Breast epithelium (tissue), 4 donors: ENCODE data around the gene ACCSL. TPM values are rescaled to one million over a fixed set of nuclear protein-coding genes. Genes with fewer than 3 reads are reported as not detected.

Experiments
- DNase-seq, 2 donors: peaks; one replicate each; pipeline ENCODE4 v3.0.0-alpha.2; 2019; ENCODE audit warnings: low spot score in 2 of 2
- H3K27ac ChIP-seq, 2 donors: fragments of 200-600 bp; sonication (generic) in 1 of 2; one replicate each; pipeline ENCODE4 v1.5.1; 2016 to 2019; ENCODE audit warnings: mild to moderate bottlenecking in 1 of 2
- H3K27me3 ChIP-seq, 2 donors: fragments of 200-600 bp; sonication (generic) in 1 of 2; one replicate each; pipeline versions ENCODE4 v1.5.1 to v1.6.0; 2017 to 2019; ENCODE audit warnings: control low read depth in 1 of 2, mild to moderate bottlenecking in 1 of 2
- H3K36me3 ChIP-seq: fragments of 200-600 bp; one replicate; pipeline ENCODE4 v1.5.1; 2019
- H3K4me1 ChIP-seq, 2 donors: fragments of 200-600 bp; sonication (generic); one replicate each; pipeline ENCODE4 v1.5.1; 2016 to 2019; ENCODE audit warnings: control low read depth in 1 of 2
- H3K4me3 ChIP-seq, 3 donors: fragments of 200-600 bp; sonication (generic); 1 replicate in 2 of 3; 2 replicates in 1 of 3; pipeline ENCODE4 v1.5.1; 2016 to 2019; ENCODE audit warnings: mild to moderate bottlenecking in 3 of 3, moderate library complexity in 2 of 3
- H3K9me3 ChIP-seq, 2 donors: fragments of 200-600 bp; sonication (generic) in 1 of 2; one replicate each; pipeline ENCODE4 v1.5.1; 2016 to 2019; ENCODE audit warnings: control low read depth in 1 of 2
- CTCF ChIP-seq, 3 donors: fragments of 450-650 bp; IDR thresholded peaks; one replicate each; pipeline ENCODE4 v1.5.1; 2016 to 2017; ENCODE audit warnings: antibody characterized with exemption in 3 of 3, mild to moderate bottlenecking in 3 of 3, moderate library complexity in 3 of 3
- POLR2A ChIP-seq: fragments of 450-650 bp; IDR thresholded peaks from one replicate; pipeline ENCODE4 v1.6.1; 2016; ENCODE audit warnings: antibody characterized with exemption, mild to moderate bottlenecking, moderate library complexity
- POLR2AphosphoS5 ChIP-seq, 3 donors: sonication (generic); formaldehyde crosslinking; IDR thresholded peaks; one replicate each; pipeline ENCODE4 v1.6.1; 2017; ENCODE audit warnings: antibody characterized with exemption in 3 of 3
- intact Hi-C: fragments of 100-400 bp; cut with DNase I; formaldehyde crosslinking; loops from one replicate; pipeline ENCODE4 v1.15.1; 2023; ENCODE audit warnings: low total_unique reads
- total RNA-seq, 3 donors: library from RNA; depleted of rRNA; stranded (reverse); fragments of >200 nt; gene quantifications; one replicate each; pipeline ENCODE4 v1.1.0, GENCODE V29; 2016

Gene ACCSL
- total RNA-seq = not detected

GRCh38 chr11:44047931-44048431 lies at the start of gene ACCSL:
ACCSL (plus strand) TSS chr11:44047981; CDS start chr11:44048037, 56 bp downstream.
- intact Hi-C loops = no loop called here
- Histone ChIP-seq H3K9me3 (no peaks in the 10 kb centered on the region), H3K27ac (no peak within 1 kb of the TSS), H3K36me3 (no peaks in the 10 kb centered on the region), H3K4me3 (no peak within 1 kb of the TSS), H3K4me1 (no peaks in the 10 kb centered on the region), H3K27me3 (no peaks in the 10 kb centered on the region)
- TF ChIP-seq POLR2AphosphoS5 (IDR thresholded peaks at IDR 0.05) = no peak
- TF ChIP-seq POLR2A = no peak
- TF ChIP-seq CTCF (IDR thresholded peaks at IDR 0.05) = no peak
- no peak for DNase-seq

- no peaks in the 10 kb centered on the region for H3K36me3 ChIP-seq
Measured at GRCh38 chr11:43998308-43998707, 49.5 kb upstream of the ACCSL start.

GRCh38 chr11:44000731-44001130 lies 47.0 kb upstream of the ACCSL start:
- H3K27me3 ChIP-seq = no peaks in the 10 kb centered on the region
- DNase-seq = no peak
- no peaks in the 10 kb centered on the region for H3K4me1 ChIP-seq
- intact Hi-C loops = no loop called here
- no peaks in the 10 kb centered on the region for H3K9me3 ChIP-seq
- TF ChIP-seq POLR2AphosphoS5 (IDR thresholded peaks at IDR 0.05) (no peak), POLR2A (no peak), CTCF (IDR thresholded peaks at IDR 0.05) (no peak)
- H3K4me3 ChIP-seq = no peak overlapping the region
- no peaks in the 10 kb centered on the region for H3K36me3 ChIP-seq
- H3K27ac ChIP-seq = no peak overlapping the region

More at GRCh38 chr11:43998308-43998707, 49.5 kb upstream of the ACCSL start:
- H3K9me3 ChIP-seq = no peaks in the 10 kb centered on the region
- intact Hi-C loops = no loop called here
- no peaks in the 10 kb centered on the region for H3K27me3 ChIP-seq
- H3K4me3 ChIP-seq = no peak overlapping the region
- no peak overlapping the region for H3K27ac ChIP-seq
- H3K4me1 ChIP-seq = no peaks in the 10 kb centered on the region
- DNase-seq = no peak
- TF ChIP-seq POLR2AphosphoS5 (IDR thresholded peaks at IDR 0.05) = no peak
- TF ChIP-seq POLR2A = no peak
- TF ChIP-seq CTCF (IDR thresholded peaks at IDR 0.05) = no peak

- intact Hi-C loops = no loop called here
- TF ChIP-seq CTCF (IDR thresholded peaks at IDR 0.05) (no peak), POLR2AphosphoS5 (IDR thresholded peaks at IDR 0.05) (no peak), POLR2A (no peak)
- no peaks in the 10 kb centered on the region for H3K4me1 ChIP-seq
- H3K27ac ChIP-seq = no peak overlapping the region
- no peak for DNase-seq
- H3K4me3 ChIP-seq = no peak overlapping the region
- H3K27me3 ChIP-seq = no peaks in the 10 kb centered on the region
- no peaks in the 10 kb centered on the region for H3K36me3 ChIP-seq
- H3K9me3 ChIP-seq = no peaks in the 10 kb centered on the region
Measured at GRCh38 chr11:44002191-44003093, 45.3 kb upstream of the ACCSL start.

- Histone ChIP-seq H3K27ac (no peak overlapping the region), H3K9me3 (no peaks in the 10 kb centered on the region), H3K36me3 (no peaks in the 10 kb centered on the region), H3K27me3 (no peaks in the 10 kb centered on the region), H3K4me3 (no peak overlapping the region), H3K4me1 (no peaks in the 10 kb centered on the region)
- DNase-seq = no peak
- intact Hi-C loops = no loop called here
- TF ChIP-seq CTCF (IDR thresholded peaks at IDR 0.05) = no peak
- no peak for TF ChIP-seq POLR2AphosphoS5 (IDR thresholded peaks at IDR 0.05)
- no peak for TF ChIP-seq POLR2A
Measured at GRCh38 chr11:44003736-44004451, 43.9 kb upstream of the ACCSL start.
